Neural cell (in vitro differentiated cells): Measurements from ENCODE around the gene PCTP. TPM values are rescaled to one million over a fixed set of nuclear protein-coding genes. Genes with fewer than 3 reads are reported as not detected.

ENCODE experiments used
- H2AFZ ChIP-seq: fragments of 200-600, 300-800 bp; sonication (generic), shearing (Covaris generic); 2 replicates; pipeline ENCODE4 v1.6.0; 2014; ENCODE audit warnings: low read depth, mild to moderate bottlenecking, antibody characterized with exemption, low read length, moderate library complexity
- H3F3A ChIP-seq: fragments of 200-600 bp; shearing (Covaris generic); 2 replicates; pipeline ENCODE4 v1.6.1; 2016; ENCODE audit warnings: mild to moderate bottlenecking, moderate library complexity, mixed read lengths, antibody characterized with exemption, low read length; ENCODE audit not compliant: insufficient read depth, poor library complexity, severe bottlenecking
- H3K27ac ChIP-seq: fragments of 200-600, 300-800 bp; sonication (generic), shearing (Covaris generic); 2 replicates; pipeline ENCODE4 v1.5.1; 2014; ENCODE audit warnings: mild to moderate bottlenecking, low read length, moderate library complexity
- H3K27me3 ChIP-seq: fragments of 300-800, 200-600 bp; sonication (generic), shearing (Covaris generic); 2 replicates; pipeline ENCODE4 v1.6.0; 2014; ENCODE audit warnings: mild to moderate bottlenecking, low read depth, low read length, moderate library complexity; ENCODE audit not compliant: insufficient read depth
- H3K36me3 ChIP-seq: fragments of 300-800, 200-600 bp; sonication (generic), shearing (Covaris generic); 2 replicates; pipeline ENCODE4 v1.5.1; 2014; ENCODE audit warnings: mild to moderate bottlenecking, antibody characterized with exemption, low read length, moderate library complexity; ENCODE audit not compliant: insufficient read depth
- H3K4me2 ChIP-seq: fragments of 300-800, 200-600 bp; sonication (generic), shearing (Covaris generic); 2 replicates; pipeline ENCODE4 v1.6.0; 2014; ENCODE audit warnings: mild to moderate bottlenecking, low read length
- H3K4me3 ChIP-seq: fragments of 300-800, 200-600 bp; sonication (generic), shearing (Covaris generic); 2 replicates; pipeline ENCODE4 v1.5.1; 2014; ENCODE audit warnings: mild to moderate bottlenecking, low read length, moderate library complexity
- H3K79me2 ChIP-seq: fragments of 200-600 bp; shearing (Covaris generic); replicated peaks from 2 replicates; pipeline ENCODE4 v1.6.0; 2014; ENCODE audit warnings: mild to moderate bottlenecking, low read length, moderate library complexity; ENCODE audit not compliant: insufficient read depth
- H3K9ac ChIP-seq: fragments of 300-800, 200-600 bp; sonication (generic), shearing (Covaris generic); 2 replicates; pipeline ENCODE4 v1.6.1; 2016; ENCODE audit warnings: mild to moderate bottlenecking, low read length, mixed read lengths
- H3K9me2 ChIP-seq: fragments of 200-600 bp; shearing (Covaris generic); 2 replicates; pipeline ENCODE4 v1.6.1; 2016; ENCODE audit warnings: mild to moderate bottlenecking, low read length, mixed read lengths; ENCODE audit not compliant: insufficient read depth
- H3K9me3 ChIP-seq: fragments of 200-600, 300-800 bp; sonication (generic), shearing (Covaris generic); 2 replicates; pipeline ENCODE4 v1.6.1; 2016; ENCODE audit warnings: mild to moderate bottlenecking, mixed run types, low read length, moderate library complexity, mixed read lengths
- H4K20me1 ChIP-seq: fragments of 200-600 bp; shearing (Covaris generic); 2 replicates; pipeline ENCODE4 v1.6.1; 2016; ENCODE audit warnings: mild to moderate bottlenecking, mixed run types; ENCODE audit not compliant: insufficient read depth
- CTCF ChIP-seq: fragments of 450-650 bp; IDR thresholded peaks from 2 replicates; pipeline ENCODE4 v1.5.1; 2014; ENCODE audit warnings: antibody characterized with exemption, mild to moderate bottlenecking, moderate library complexity; ENCODE audit not compliant: poor library complexity, severe bottlenecking
- EP300 ChIP-seq: fragments of 450-650 bp; conservative IDR thresholded peaks from 2 replicates; pipeline ENCODE4 v1.6.1; 2014; ENCODE audit warnings: antibody characterized with exemption, mild to moderate bottlenecking, moderate library complexity; ENCODE audit not compliant: poor library complexity, severe bottlenecking
- EZH2 ChIP-seq: fragments of 200-600, 300-800 bp; shearing (Covaris generic), sonication (generic); IDR thresholded peaks from 2 replicates; pipeline ENCODE4 v1.6.1; 2014; ENCODE audit warnings: antibody characterized with exemption, low read length, borderline replicate concordance, mild to moderate bottlenecking; ENCODE audit not compliant: insufficient read depth, poor library complexity, severe bottlenecking
- MXI1 ChIP-seq: fragments of 450-650 bp; conservative IDR thresholded peaks from 2 replicates; pipeline ENCODE4 v1.6.1; 2014; ENCODE audit warnings: antibody characterized with exemption, mild to moderate bottlenecking; ENCODE audit not compliant: poor library complexity, severe bottlenecking
- POLR2AphosphoS5 ChIP-seq: IDR thresholded peaks from 2 replicates; pipeline ENCODE4 v1.6.1; 2012
- RAD21 ChIP-seq: fragments of 450-650 bp; conservative IDR thresholded peaks from 2 replicates; pipeline ENCODE4 v1.6.1; 2014; ENCODE audit warnings: antibody characterized with exemption, mild to moderate bottlenecking, moderate library complexity
- REST ChIP-seq: IDR thresholded peaks from 2 replicates; pipeline ENCODE4 v1.6.1; 2012; ENCODE audit warnings: borderline replicate concordance
- SMC3 ChIP-seq: fragments of 450-650 bp; conservative IDR thresholded peaks from 2 replicates; pipeline ENCODE4 v1.6.1; 2014; ENCODE audit warnings: antibody characterized with exemption, mild to moderate bottlenecking, moderate library complexity; ENCODE audit not compliant: poor library complexity
- TAF1 ChIP-seq: IDR thresholded peaks from 2 replicates; pipeline ENCODE4 v1.6.1; 2012; ENCODE audit warnings: low read depth
- polyA plus RNA-seq: library from polyadenylated mRNA; depleted of rRNA; stranded (reverse); fragments of >200 nt; gene quantifications from 2 replicates; pipeline ENCODE4 v1.2.3, GENCODE V29; 2014

The PCTP gene
- polyA plus RNA-seq, 1 donor from 2014 or later, result 3.9 TPM

DNA sequence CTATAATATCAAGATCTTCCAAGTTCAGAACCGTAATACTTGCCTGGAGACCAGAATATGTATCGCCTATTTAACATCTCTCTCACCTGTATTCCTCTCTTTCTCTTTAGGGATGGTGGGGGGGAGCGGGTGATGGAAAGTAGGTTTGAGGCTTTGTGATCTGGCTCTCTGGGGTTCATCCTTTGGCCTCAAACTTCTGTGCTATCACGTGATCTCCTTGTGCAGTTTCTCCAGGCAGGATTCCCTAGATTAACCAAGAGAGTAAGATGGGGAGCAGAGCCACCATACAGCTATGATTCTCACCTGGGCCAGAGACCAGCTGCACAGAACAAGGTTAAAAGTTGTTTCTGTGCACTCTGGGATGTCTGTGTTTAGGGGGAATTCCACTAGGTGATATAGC is 33.4 kb upstream of the PCTP start:
- H3K36me3 ChIP-seq, result no peaks in the 10 kb centered on the region
- no peak overlapping the region for H3K4me2 ChIP-seq
- H3K79me2 ChIP-seq, result no peaks in the 10 kb centered on the region
- H3K27me3 ChIP-seq, result no peaks in the 10 kb centered on the region
- H2AFZ ChIP-seq, result no peak overlapping the region
- H3K4me3 ChIP-seq, result no peak overlapping the region
- H3K27ac ChIP-seq, result no peak overlapping the region
- no peaks in the 10 kb centered on the region for H3K9me3 ChIP-seq
- H3F3A ChIP-seq, result no peaks in the 10 kb centered on the region
- no peaks in the 10 kb centered on the region for H3K9me2 ChIP-seq
- no peak for TF ChIP-seq EP300
- TF ChIP-seq TAF1, result no peak
- TF ChIP-seq EZH2, result no peak
- TF ChIP-seq SMC3, result no peak
- TF ChIP-seq CTCF, result no peak
- no peak for TF ChIP-seq MXI1
- no peak for TF ChIP-seq REST
- no peak for TF ChIP-seq RAD21
- no peak for TF ChIP-seq POLR2AphosphoS5
- no peak overlapping the region for H3K9ac ChIP-seq
- no peaks in the 10 kb centered on the region for H4K20me1 ChIP-seq

GRCh38 chr17:55717898-55718735 is 32.7 kb upstream of the PCTP start:
- Histone ChIP-seq H3K9ac (no peak overlapping the region), H3K4me2 (no peak overlapping the region), H3K4me3 (no peak overlapping the region), H4K20me1 (no peaks in the 10 kb centered on the region), H3K36me3 (no peaks in the 10 kb centered on the region), H3F3A (no peaks in the 10 kb centered on the region), H3K9me3 (no peaks in the 10 kb centered on the region), H3K27me3 (no peaks in the 10 kb centered on the region), H3K27ac (no peak overlapping the region), H2AFZ (no peak overlapping the region), H3K9me2 (no peaks in the 10 kb centered on the region), H3K79me2 (no peaks in the 10 kb centered on the region)
- TF ChIP-seq EP300 (no peak), TAF1 (no peak), RAD21 (peak; percentile 53), CTCF (peak; percentile 67), MXI1 (no peak), REST (no peak), SMC3 (peak; percentile 72), EZH2 (no peak), POLR2AphosphoS5 (no peak)
